Measurements from ENCODE around the gene POGK.
"Not testable (repeated sequence)": the region's sequence is repeated elsewhere in the genome, so short reads cannot be mapped to it uniquely, and the experiment has no call there.

Gene POGK

GRCh38 chr1:166857995-166858394, 18.7 kb downstream of the POGK start:
- no peak for DNase-seq (ENCODE audit: low read depth)

- no peak for DNase-seq (ENCODE audit: low read depth)
These were observed 19.6 kb downstream of the POGK start for GRCh38 chr1:166858726-166859419.

GRCh38 chr1:166859597-166859996, 20.3 kb downstream of the POGK start:
- no peak for DNase-seq (ENCODE audit: low read depth)

- DNase-seq (ENCODE audit: low read depth): no peak
These were observed 26.7 kb downstream of the POGK start for GRCh38 chr1:166865926-166866325.

- DNase-seq (ENCODE audit: low read depth): no peak
These were observed 29.4 kb downstream of the POGK start for GRCh38 chr1:166868639-166869038.

- DNase-seq (ENCODE audit: low read depth): no peak
These were observed 30.2 kb downstream of the POGK start for GRCh38 chr1:166869318-166870099.

GRCh38 chr1:166870584-166870983, 31.3 kb downstream of the POGK start:
- DNase-seq (ENCODE audit: low read depth): no peak

- no peak for DNase-seq (ENCODE audit: low read depth)
These were observed 35.2 kb downstream of the POGK start for GRCh38 chr1:166874464-166874863.

GRCh38 chr1:166875302-166875733, 36.0 kb downstream of the POGK start:
- no peak for DNase-seq (ENCODE audit: low read depth)

- peak; percentile 99 for DNase-seq (ENCODE audit: low read depth)
These were observed 36.7 kb downstream of the POGK start, which contains the start of gene TADA1 for GRCh38 chr1:166875734-166876539. TSS of gene TADA1 (minus strand) at chr1:166876264. CDS start at chr1:166876233, 31 bp downstream.

- DNase-seq (ENCODE audit: low read depth): no peak
These were observed 37.2 kb downstream of the POGK start for GRCh38 chr1:166876540-166876838.

- DNase-seq (ENCODE audit: low read depth): not testable (repeated sequence)
These were observed 39.1 kb downstream of the POGK start for GRCh38 chr1:166878173-166878917.

- DNase-seq (ENCODE audit: low read depth): no peak
These were observed 43.6 kb downstream of the POGK start for GRCh38 chr1:166882893-166883292.

GRCh38 chr1:166884040-166884642, 44.9 kb downstream of the POGK start:
- no peak for DNase-seq (ENCODE audit: low read depth)

- DNase-seq (ENCODE audit: low read depth): no peak
These were observed 45.7 kb downstream of the POGK start for GRCh38 chr1:166884971-166885370.

GRCh38 chr1:166888373-166889111, 49.3 kb downstream of the POGK start:
- no peak for DNase-seq (ENCODE audit: low read depth)

GRCh38 chr1:166889776-166890175, 50.5 kb downstream of the POGK start:
- no peak for DNase-seq (ENCODE audit: low read depth)

GRCh38 chr1:166895766-166896165, 56.5 kb downstream of the POGK start:
- DNase-seq (ENCODE audit: low read depth): peak; percentile 58

- no peak for DNase-seq (ENCODE audit: low read depth)
These were observed 60.5 kb downstream of the POGK start for GRCh38 chr1:166899769-166900168.

- DNase-seq (ENCODE audit: low read depth): no peak
These were observed 61.7 kb downstream of the POGK start for GRCh38 chr1:166900987-166901386.

- DNase-seq (ENCODE audit: low read depth): peak; percentile 21
These were observed 63.0 kb downstream of the POGK start for GRCh38 chr1:166902279-166902678.
